Neutrophil (primary cell): ENCODE measurements around the gene ERGIC1.
A peak's percentile ranks its signal among the peaks of the same experiment; 100 is the strongest.

Experiments used
- H3K27ac ChIP-seq: fragments of 200-600 bp; sonication (generic); 2 replicates; pipeline ENCODE4 v1.5.1; 2016; ENCODE audit warnings: mild to moderate bottlenecking, moderate library complexity
- H3K27me3 ChIP-seq: fragments of 200-600 bp; sonication (generic); 2 replicates; pipeline ENCODE4 v1.6.0; 2016; ENCODE audit warnings: mild to moderate bottlenecking
- H3K36me3 ChIP-seq: fragments of 200-600 bp; sonication (generic); 2 replicates; pipeline ENCODE4 v1.5.1; 2017
- H3K4me1 ChIP-seq, 2 experiments: fragments of 200-600 bp in 1 of 2; sonication (generic) in 1 of 2; 1 replicate in 1 of 2; 2 replicates in 1 of 2; pipeline versions ENCODE4 v1.5.1 to v1.6.1; 2013 to 2016; ENCODE audit warnings: low read depth in 1 of 2, low read length in 1 of 2, mild to moderate bottlenecking in 1 of 2, moderate library complexity in 1 of 2; ENCODE audit not compliant: control insufficient read depth in 1 of 2, insufficient read depth in 1 of 2
- H3K4me3 ChIP-seq, 2 experiments: fragments of 200-600 bp in 1 of 2; sonication (generic) in 1 of 2; 1 replicate in 1 of 2; 2 replicates in 1 of 2; pipeline ENCODE4 v1.5.1; 2013 to 2016; ENCODE audit warnings: low read depth in 1 of 2, low read length in 1 of 2, mild to moderate bottlenecking in 1 of 2, moderate library complexity in 1 of 2
- H3K9me3 ChIP-seq: fragments of 200-600 bp; sonication (generic); 2 replicates; pipeline ENCODE4 v1.5.1; 2016
- CTCF ChIP-seq: fragments of 200-600 bp; sonication (generic); IDR thresholded peaks from 2 replicates; pipeline ENCODE4 v1.5.1; 2016; ENCODE audit warnings: antibody characterized with exemption

The ERGIC1 gene

DNA sequence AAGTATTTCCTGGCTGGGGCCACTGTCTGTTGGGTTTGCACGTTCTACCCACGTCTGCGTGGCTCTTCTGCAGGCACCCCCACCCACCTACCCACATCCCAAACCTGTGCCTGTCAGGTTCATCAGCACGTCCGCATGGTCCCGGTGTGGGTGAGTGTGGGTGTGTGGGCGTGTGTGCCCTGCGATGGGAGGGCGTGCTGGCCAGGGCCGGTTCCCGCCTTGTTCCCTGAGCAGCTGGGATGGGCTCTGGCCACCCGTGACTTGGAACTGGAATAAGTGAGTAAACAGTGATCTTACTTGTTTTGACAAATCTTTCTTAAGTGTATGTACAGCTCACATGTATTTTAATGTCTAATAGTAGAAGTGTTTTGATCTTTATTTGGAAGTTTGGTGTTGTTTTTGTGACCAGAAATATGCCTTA lies 20.4 kb downstream of the ERGIC1 start:
- H3K27me3 ChIP-seq, result no peaks in the 10 kb centered on the region
- TF ChIP-seq CTCF, result no peak
- peak overlapping the region; percentile 4 for H3K27ac ChIP-seq
- H3K36me3 ChIP-seq, result no peaks in the 10 kb centered on the region
- H3K9me3 ChIP-seq, result no peaks in the 10 kb centered on the region
- H3K4me3 ChIP-seq, result no peak overlapping the region
- H3K4me1 ChIP-seq, result peaks cover 17 to 18% of the 10 kb centered on the region in 2 experiments

- Histone ChIP-seq H3K4me3 (no peak overlapping the region), H3K27ac (peak overlapping the region; percentile 4), H3K36me3 (no peaks in the 10 kb centered on the region), H3K27me3 (no peaks in the 10 kb centered on the region), H3K4me1 (peaks cover 13 to 14% of the 10 kb centered on the region in 2 experiments), H3K9me3 (no peaks in the 10 kb centered on the region)
- no peak for TF ChIP-seq CTCF
Observed at GRCh38 chr5:172854971-172855370, 20.9 kb downstream of the ERGIC1 start.

GRCh38 chr5:172855597-172856292 lies 21.7 kb downstream of the ERGIC1 start:
- Histone ChIP-seq H3K27ac (peak overlapping the region; percentile 25), H3K4me1 (peaks cover 13 to 14% of the 10 kb centered on the region in 2 experiments)
- no peak for TF ChIP-seq CTCF

DNA sequence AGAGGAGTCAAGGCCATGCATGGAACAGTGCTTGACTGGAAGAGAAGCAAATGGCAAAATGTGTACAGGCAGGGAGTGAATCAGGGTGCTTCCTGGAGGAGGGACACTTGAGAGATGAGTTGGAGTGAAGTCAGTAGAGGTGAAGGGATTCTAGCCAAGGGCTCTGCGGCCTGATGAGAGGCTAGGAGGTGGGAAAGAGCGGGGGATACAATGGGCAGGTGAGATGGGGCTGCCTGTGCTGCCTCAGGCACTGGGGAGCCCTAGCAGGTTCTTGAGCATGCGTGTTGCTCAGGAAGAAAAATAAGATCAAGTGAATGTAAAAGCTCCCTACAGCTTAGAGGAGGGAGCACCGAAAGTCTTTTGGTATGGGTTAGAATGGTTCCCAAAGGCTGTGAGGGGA lies 22.3 kb downstream of the ERGIC1 start:
- peak overlapping the region; percentile 25 for H3K27ac ChIP-seq
- peaks cover 13 to 14% of the 10 kb centered on the region in 2 experiments for H3K4me1 ChIP-seq
- H3K4me3 ChIP-seq, result no peak overlapping the region
- H3K9me3 ChIP-seq, result no peaks in the 10 kb centered on the region
- no peaks in the 10 kb centered on the region for H3K36me3 ChIP-seq
- no peak for TF ChIP-seq CTCF
- H3K27me3 ChIP-seq, result no peaks in the 10 kb centered on the region

More at GRCh38 chr5:172855597-172856292, 21.7 kb downstream of the ERGIC1 start:
- Histone ChIP-seq H3K4me3 (no peak overlapping the region), H3K36me3 (no peaks in the 10 kb centered on the region), H3K27me3 (no peaks in the 10 kb centered on the region), H3K9me3 (no peaks in the 10 kb centered on the region)

- no peaks in the 10 kb centered on the region for H3K27me3 ChIP-seq
- H3K36me3 ChIP-seq, result no peaks in the 10 kb centered on the region
- H3K4me1 ChIP-seq, result peaks cover 8% of the 10 kb centered on the region in 2 experiments
- no peak overlapping the region for H3K27ac ChIP-seq
- H3K4me3 ChIP-seq, result no peak overlapping the region
- no peak for TF ChIP-seq CTCF
- no peaks in the 10 kb centered on the region for H3K9me3 ChIP-seq
Observed at GRCh38 chr5:172857982-172858381, 23.9 kb downstream of the ERGIC1 start.
